T-helper 1 cell (primary cell): Measurements from ENCODE around the gene ANKAR.
"Not testable (repeated sequence)": the region's sequence is repeated elsewhere in the genome, so short reads cannot be mapped to it uniquely, and the experiment has no call there.

Experiments
- DNase-seq, 5 donors: peaks; one replicate each; pipeline ENCODE4 v3.0.0-alpha.2; 2012 to 2020
- total RNA-seq, 4 donors: gene quantifications; one replicate each; lab custom pipeline; 2026; lab: John Stamatoyannopoulos, UW

The ANKAR gene
- 13.6 to 21.1 (median 17.8) reads per million in 4 donors for total RNA-seq

GRCh38 chr2:189674374-189675112 is at the start of gene ANKAR:
Gene ANKAR, plus strand, starts transcription at chr2:189674670. Its CDS starts 1,821 bp downstream, at chr2:189676491.
- peak; percentile 68 to 85 (median 72) for DNase-seq

- DNase-seq: no peak
Measured at GRCh38 chr2:189625636-189626035, 48.8 kb upstream of the ANKAR start.

- no peak for DNase-seq
Measured at GRCh38 chr2:189627789-189628188, 46.7 kb upstream of the ANKAR start.

GRCh38 chr2:189628817-189629530 is 45.5 kb upstream of the ANKAR start:
- DNase-seq: no peak

- no peak for DNase-seq
Measured at GRCh38 chr2:189629531-189630453, 44.7 kb upstream of the ANKAR start.

GRCh38 chr2:189631849-189632248 is 42.6 kb upstream of the ANKAR start:
- no peak for DNase-seq

GRCh38 chr2:189633392-189633811 is 41.1 kb upstream of the ANKAR start:
- no peak for DNase-seq

- DNase-seq: no peak
Measured at GRCh38 chr2:189635353-189635752, 39.1 kb upstream of the ANKAR start.

GRCh38 chr2:189638301-189639006 is 36.0 kb upstream of the ANKAR start:
- no peak for DNase-seq

GRCh38 chr2:189639007-189639609 is 35.4 kb upstream of the ANKAR start:
- DNase-seq: no peak

GRCh38 chr2:189641002-189641401 is 33.5 kb upstream of the ANKAR start:
- DNase-seq: no peak

GRCh38 chr2:189641590-189641989 is 32.9 kb upstream of the ANKAR start:
- DNase-seq: no peak

- DNase-seq: no peak
Measured at GRCh38 chr2:189646521-189646920, 27.9 kb upstream of the ANKAR start.

GRCh38 chr2:189648846-189649509 is 25.5 kb upstream of the ANKAR start:
- DNase-seq: no peak

GRCh38 chr2:189651284-189651683 is 23.2 kb upstream of the ANKAR start:
- no peak for DNase-seq

- not testable (repeated sequence) for DNase-seq
Measured at GRCh38 chr2:189653464-189653863, 21.0 kb upstream of the ANKAR start.

- no peak for DNase-seq
Measured at GRCh38 chr2:189654641-189655040, 19.8 kb upstream of the ANKAR start.

GRCh38 chr2:189657867-189658266 is 16.6 kb upstream of the ANKAR start:
- DNase-seq: peak in 2 of 5 donors; percentile 33 to 92

- peak in 1 of 5 donors; percentile 61 for DNase-seq
Measured at GRCh38 chr2:189658306-189659212, 15.9 kb upstream of the ANKAR start.

GRCh38 chr2:189659734-189660133 is 14.7 kb upstream of the ANKAR start:
- DNase-seq: no peak
